Ishikawa (cell line): ENCODE data around the gene RGS9BP.

Experiments used
- CEBPB ChIP-seq: IDR thresholded peaks from 2 replicates; pipeline ENCODE4 v1.6.1; 2012
- CREB1 ChIP-seq: IDR thresholded peaks from 2 replicates; pipeline ENCODE4 v1.6.1; 2012; ENCODE audit warnings: low read depth
- EGR1 ChIP-seq: IDR thresholded peaks from 2 replicates; pipeline ENCODE4 v1.6.1; 2012
- EP300 ChIP-seq: IDR thresholded peaks from 2 replicates; pipeline ENCODE4 v1.6.1; 2012; ENCODE audit warnings: borderline replicate concordance
- FOXM1 ChIP-seq: IDR thresholded peaks from 2 replicates; pipeline ENCODE4 v1.6.1; 2012; ENCODE audit warnings: low read depth, borderline replicate concordance
- NFIC ChIP-seq: IDR thresholded peaks from 2 replicates; pipeline ENCODE4 v1.6.1; 2012
- RAD21 ChIP-seq: IDR thresholded peaks from 2 replicates; pipeline ENCODE4 v1.6.1; 2012; ENCODE audit warnings: low read depth
- TAF1 ChIP-seq: IDR thresholded peaks from 2 replicates; pipeline ENCODE4 v1.6.1; 2012; ENCODE audit warnings: low read depth, mild to moderate bottlenecking
- TCF12 ChIP-seq: IDR thresholded peaks from 2 replicates; pipeline ENCODE4 v1.6.1; 2012; ENCODE audit warnings: low read depth
- TEAD4 ChIP-seq: IDR thresholded peaks from 2 replicates; pipeline ENCODE4 v1.6.1; 2012
- YY1 ChIP-seq: IDR thresholded peaks from 2 replicates; pipeline ENCODE4 v1.6.1; 2012; ENCODE audit warnings: low read depth
- ZBTB7A ChIP-seq: IDR thresholded peaks from 2 replicates; pipeline ENCODE4 v1.6.1; 2012; ENCODE audit warnings: low read depth
- TF ChIP-seq, protein P1 (sequence below): IDR thresholded peaks from 2 replicates; pipeline ENCODE4 v1.6.1; 2012
- TF ChIP-seq, protein P2 (sequence below): IDR thresholded peaks from 2 replicates; pipeline ENCODE4 v1.6.1; 2012
- TF ChIP-seq, protein P3 (sequence below): IDR thresholded peaks from 2 replicates; pipeline ENCODE4 v1.6.1; 2012; ENCODE audit warnings: low read depth, mild to moderate bottlenecking

The RGS9BP gene

DNA sequence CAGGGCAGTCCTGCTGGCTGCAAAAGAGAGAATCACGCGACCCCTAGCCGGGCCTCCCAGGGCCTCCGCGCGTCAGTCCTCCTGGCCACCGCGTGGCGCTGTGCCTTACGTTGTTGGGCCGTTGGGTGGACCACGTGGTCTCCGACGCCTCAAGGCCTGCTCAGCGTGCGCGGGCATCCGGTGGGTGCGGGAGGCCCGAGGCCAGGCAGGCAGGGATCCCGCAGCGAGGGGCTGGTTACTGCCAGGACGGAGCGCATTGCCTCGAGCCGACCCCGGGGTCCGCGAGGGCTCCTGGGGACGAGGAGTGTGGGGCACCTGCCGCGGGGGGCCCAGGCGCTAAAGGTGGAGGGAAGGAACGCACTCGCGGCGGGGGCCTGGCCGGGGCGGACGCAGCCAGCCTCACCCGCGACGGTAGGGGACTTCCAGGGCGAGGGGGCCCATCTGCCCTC is 44.0 kb downstream of the RGS9BP start, which contains the start of gene TDRD12:
TSS of gene TDRD12 (plus strand) at position 157 of the 449 bp plus-strand sequence. CDS start 306 bp downstream, outside the sequence.
- TF ChIP-seq CREB1 (no peak), TCF12 (no peak)

DNA sequence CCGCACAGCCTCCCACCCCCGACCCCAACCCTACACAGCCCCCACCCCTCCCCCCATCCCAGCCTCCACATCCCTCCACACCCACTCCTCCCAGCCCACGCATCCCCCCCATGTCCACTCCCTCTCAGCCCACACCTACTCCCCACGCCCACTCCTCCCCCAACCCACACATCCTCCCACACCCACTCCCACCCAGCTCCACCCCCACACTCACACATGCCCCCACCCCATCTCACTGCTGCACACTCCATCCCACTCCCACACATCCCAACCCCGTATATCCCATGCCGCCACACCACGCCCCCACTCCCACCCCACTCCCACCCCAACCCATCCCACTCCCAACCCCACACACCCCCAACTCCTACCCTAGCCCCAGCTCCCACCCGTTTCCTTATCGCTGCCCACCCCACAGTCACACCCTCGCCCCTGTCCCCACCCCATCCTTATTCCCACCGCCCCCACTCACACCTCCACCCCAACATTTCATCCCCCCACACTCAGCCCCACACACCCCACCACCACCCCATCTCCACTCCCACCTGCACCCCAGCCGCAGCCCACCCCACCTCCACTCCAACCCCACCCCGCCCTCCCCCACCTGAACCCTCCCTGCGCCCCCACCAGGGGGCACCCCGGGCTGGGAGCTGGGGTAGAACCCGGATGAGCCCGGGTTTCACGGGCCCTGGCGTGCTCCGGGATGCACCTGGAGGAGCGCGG is 44.7 kb downstream of the RGS9BP start:
- no peak for TF ChIP-seq YY1
- no peak for TF ChIP-seq ZBTB7A
- no peak for TF ChIP-seq EP300
- TF ChIP-seq CREB1, result no peak
- no peak for TF ChIP-seq TAF1
- no peak for TF ChIP-seq FOXM1
- no peak for TF ChIP-seq RAD21
- no peak for TF ChIP-seq EGR1
- TF ChIP-seq CEBPB, result no peak
- no peak for TF ChIP-seq TCF12
- TF ChIP-seq NFIC, result no peak
- TF ChIP-seq, protein P1, sequence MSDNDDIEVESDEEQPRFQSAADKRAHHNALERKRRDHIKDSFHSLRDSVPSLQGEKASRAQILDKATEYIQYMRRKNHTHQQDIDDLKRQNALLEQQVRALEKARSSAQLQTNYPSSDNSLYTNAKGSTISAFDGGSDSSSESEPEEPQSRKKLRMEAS, result no peak
- TF ChIP-seq, protein P2, sequence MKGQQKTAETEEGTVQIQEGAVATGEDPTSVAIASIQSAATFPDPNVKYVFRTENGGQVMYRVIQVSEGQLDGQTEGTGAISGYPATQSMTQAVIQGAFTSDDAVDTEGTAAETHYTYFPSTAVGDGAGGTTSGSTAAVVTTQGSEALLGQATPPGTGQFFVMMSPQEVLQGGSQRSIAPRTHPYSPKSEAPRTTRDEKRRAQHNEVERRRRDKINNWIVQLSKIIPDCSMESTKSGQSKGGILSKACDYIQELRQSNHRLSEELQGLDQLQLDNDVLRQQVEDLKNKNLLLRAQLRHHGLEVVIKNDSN, result no peak
- TF ChIP-seq TEAD4, result no peak
- TF ChIP-seq, protein P3, sequence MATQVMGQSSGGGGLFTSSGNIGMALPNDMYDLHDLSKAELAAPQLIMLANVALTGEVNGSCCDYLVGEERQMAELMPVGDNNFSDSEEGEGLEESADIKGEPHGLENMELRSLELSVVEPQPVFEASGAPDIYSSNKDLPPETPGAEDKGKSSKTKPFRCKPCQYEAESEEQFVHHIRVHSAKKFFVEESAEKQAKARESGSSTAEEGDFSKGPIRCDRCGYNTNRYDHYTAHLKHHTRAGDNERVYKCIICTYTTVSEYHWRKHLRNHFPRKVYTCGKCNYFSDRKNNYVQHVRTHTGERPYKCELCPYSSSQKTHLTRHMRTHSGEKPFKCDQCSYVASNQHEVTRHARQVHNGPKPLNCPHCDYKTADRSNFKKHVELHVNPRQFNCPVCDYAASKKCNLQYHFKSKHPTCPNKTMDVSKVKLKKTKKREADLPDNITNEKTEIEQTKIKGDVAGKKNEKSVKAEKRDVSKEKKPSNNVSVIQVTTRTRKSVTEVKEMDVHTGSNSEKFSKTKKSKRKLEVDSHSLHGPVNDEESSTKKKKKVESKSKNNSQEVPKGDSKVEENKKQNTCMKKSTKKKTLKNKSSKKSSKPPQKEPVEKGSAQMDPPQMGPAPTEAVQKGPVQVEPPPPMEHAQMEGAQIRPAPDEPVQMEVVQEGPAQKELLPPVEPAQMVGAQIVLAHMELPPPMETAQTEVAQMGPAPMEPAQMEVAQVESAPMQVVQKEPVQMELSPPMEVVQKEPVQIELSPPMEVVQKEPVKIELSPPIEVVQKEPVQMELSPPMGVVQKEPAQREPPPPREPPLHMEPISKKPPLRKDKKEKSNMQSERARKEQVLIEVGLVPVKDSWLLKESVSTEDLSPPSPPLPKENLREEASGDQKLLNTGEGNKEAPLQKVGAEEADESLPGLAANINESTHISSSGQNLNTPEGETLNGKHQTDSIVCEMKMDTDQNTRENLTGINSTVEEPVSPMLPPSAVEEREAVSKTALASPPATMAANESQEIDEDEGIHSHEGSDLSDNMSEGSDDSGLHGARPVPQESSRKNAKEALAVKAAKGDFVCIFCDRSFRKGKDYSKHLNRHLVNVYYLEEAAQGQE, result no peak

DNA sequence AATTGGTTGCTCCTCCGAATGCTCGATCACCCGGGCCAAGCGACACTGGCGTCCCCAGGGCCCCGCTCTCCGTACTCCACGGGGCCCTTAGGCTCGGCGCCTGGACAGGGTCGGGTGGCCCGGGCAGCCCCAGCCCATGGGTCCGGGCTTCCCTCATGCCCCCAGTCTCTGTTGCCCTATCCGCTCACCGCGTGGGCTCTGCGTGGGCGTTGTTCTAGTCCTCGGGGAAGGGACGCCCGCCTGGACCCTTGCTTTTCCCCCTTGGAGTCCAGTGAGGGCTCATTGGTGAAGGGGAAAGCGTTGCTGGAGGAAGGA is 45.2 kb downstream of the RGS9BP start:
- TF ChIP-seq ZBTB7A (no peak), NFIC (no peak), TAF1 (no peak), TCF12 (no peak), EP300 (no peak), FOXM1 (no peak), RAD21 (no peak), TEAD4 (no peak), EGR1 (no peak), YY1 (no peak), CEBPB (no peak), CREB1 (no peak)
- TF ChIP-seq, protein P3, result no peak
- TF ChIP-seq, protein P2, result no peak
- TF ChIP-seq, protein P1, result no peak
